Measurements from ENCODE around the gene MPP1.

GRCh38 chrX:154840856-154841255 lies 35.6 kb upstream of the MPP1 start:
- TF ChIP-seq CTCF (IDR thresholded peaks at IDR 0.05; ENCODE audit: control extremely low read depth in 1 of 3, insufficient read depth in 1 of 3, low read depth in 1 of 3, low read length in 3 of 3), result peak in 2 of 3 experiments; percentile 28 to 31; a peak in 2 of 4 replicates
- no peak for TF ChIP-seq CEBPB (IDR thresholded peaks at IDR 0.05; ENCODE audit: low read depth, low read length)
- no peak for TF ChIP-seq KDM1A (IDR thresholded peaks at IDR 0.05; ENCODE audit: borderline replicate concordance, low read length)

All from H1 (cell line).